Measurements from ENCODE around the gene TCF7. TPM values are rescaled to one million over a fixed set of nuclear protein-coding genes. Genes with fewer than 3 reads are reported as not detected.
A peak's percentile ranks its signal among the peaks of the same experiment; 100 is the strongest.

The TCF7 gene
- total RNA-seq (2021; fragmentation: NEBNext Ultra II Directional; extraction: Animal tissue kit (Norgen Biotek cat#: 25700)) = 1 to 10 TPM in 5 of 6 experiments, under 1 TPM in 1; 0.99 to 3.9 (median 3.2) TPM
- long read RNA-seq, partial matches to known transcripts = 0 of 1 reads
- long read RNA-seq, other reads (novel, unspliced or antisense) = 1 of 1 reads

DNA sequence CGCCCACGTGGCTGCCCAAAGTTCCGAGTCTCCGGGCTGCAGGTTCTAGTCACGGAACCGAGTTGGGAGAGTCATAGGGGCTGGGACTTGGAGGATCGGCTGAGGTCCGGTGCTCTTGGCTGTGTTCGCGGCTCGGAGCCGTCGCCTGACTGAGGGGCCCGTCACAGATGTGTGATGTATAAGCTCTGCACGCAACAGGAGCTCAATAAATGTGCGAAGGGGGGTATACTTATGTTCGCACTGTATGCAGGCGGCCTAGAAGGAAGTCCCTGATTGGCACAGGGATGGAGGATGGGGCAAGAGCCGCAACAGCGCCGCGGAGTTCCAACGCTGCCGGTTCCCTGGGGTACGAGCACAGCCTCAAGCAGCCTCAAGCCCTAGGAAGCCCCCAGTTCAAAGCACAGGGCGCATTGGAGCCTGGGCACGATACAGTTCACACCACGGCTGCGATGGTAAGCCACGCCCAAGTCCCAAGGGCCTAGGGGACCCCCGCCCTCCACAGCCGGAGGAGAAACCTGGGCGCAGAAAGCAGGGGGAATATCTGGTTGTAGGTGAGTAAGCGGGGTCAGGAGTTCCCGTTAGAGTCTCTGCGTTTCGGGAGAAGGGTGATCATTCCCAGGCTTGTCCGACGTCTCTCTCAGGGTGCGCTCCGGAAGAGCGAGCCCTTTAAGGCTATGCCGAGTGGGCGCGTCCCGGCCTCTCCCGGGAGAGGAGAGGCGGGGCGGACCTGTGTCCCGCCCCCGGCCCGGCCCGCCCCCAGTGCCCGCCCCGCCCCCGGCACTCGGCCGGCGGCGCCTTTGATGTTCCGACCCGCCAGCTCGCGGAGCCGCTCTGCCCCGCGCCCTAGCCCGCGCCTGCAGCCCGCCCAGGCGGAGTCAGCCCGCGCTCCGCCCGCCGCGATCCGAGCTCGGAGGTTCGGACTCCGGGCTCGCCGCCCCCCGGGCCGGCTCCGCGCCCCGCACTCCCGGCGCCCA, at the start of gene TCF7:
Gene TCF7, plus strand, starts transcription at position 780 of the 974 bp plus-strand sequence. CDS start 226 bp downstream, outside the sequence.
- Mint-ChIP-seq H3K27me3 (ENCODE audit: insufficient read depth) (peaks cover 19% of the 10 kb centered on the region), H3K9me3 (no peaks in the 10 kb centered on the region), H3K36me3 (ENCODE audit: low read depth) (no peaks in the 10 kb centered on the region), H3K4me3 (peak within 1 kb of the TSS; percentile 78), H3K27ac (no peak within 1 kb of the TSS), H3K4me1 (ENCODE audit: low read depth) (peaks cover 8% of the 10 kb centered on the region)
- DNase-seq = peak; percentile 40
- TF ChIP-seq, protein P1, sequence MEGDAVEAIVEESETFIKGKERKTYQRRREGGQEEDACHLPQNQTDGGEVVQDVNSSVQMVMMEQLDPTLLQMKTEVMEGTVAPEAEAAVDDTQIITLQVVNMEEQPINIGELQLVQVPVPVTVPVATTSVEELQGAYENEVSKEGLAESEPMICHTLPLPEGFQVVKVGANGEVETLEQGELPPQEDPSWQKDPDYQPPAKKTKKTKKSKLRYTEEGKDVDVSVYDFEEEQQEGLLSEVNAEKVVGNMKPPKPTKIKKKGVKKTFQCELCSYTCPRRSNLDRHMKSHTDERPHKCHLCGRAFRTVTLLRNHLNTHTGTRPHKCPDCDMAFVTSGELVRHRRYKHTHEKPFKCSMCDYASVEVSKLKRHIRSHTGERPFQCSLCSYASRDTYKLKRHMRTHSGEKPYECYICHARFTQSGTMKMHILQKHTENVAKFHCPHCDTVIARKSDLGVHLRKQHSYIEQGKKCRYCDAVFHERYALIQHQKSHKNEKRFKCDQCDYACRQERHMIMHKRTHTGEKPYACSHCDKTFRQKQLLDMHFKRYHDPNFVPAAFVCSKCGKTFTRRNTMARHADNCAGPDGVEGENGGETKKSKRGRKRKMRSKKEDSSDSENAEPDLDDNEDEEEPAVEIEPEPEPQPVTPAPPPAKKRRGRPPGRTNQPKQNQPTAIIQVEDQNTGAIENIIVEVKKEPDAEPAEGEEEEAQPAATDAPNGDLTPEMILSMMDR (IDR thresholded peaks at IDR 0.05) = no peak

DNA sequence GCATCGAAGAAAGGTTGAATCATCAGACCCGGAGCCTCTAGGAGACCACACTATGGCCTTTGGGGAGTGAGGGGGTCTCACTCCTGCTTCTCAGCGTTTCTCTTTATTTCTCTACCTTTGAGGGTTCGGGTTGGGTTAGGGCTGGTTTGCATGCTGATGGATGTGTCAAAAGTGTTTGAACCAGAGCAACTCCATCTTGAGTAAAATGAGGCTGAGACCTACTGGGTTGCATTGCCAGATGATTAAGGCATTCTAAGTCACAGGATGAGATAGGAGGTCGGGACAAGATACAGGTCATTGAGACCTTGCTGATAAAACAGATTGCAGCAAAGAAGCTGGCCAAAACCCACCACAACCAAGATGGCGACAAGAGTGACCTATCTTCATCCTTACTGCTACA, 44.9 kb upstream of the TCF7 start:
- Mint-ChIP-seq H3K9me3 (no peaks in the 10 kb centered on the region), H3K27me3 (ENCODE audit: insufficient read depth) (peaks cover 29% of the 10 kb centered on the region), H3K4me1 (ENCODE audit: low read depth) (no peaks in the 10 kb centered on the region), H3K36me3 (ENCODE audit: low read depth) (no peaks in the 10 kb centered on the region), H3K27ac (no peak overlapping the region), H3K4me3 (no peak overlapping the region)
- DNase-seq = no peak
- TF ChIP-seq, protein P1 (IDR thresholded peaks at IDR 0.05) = no peak

DNA sequence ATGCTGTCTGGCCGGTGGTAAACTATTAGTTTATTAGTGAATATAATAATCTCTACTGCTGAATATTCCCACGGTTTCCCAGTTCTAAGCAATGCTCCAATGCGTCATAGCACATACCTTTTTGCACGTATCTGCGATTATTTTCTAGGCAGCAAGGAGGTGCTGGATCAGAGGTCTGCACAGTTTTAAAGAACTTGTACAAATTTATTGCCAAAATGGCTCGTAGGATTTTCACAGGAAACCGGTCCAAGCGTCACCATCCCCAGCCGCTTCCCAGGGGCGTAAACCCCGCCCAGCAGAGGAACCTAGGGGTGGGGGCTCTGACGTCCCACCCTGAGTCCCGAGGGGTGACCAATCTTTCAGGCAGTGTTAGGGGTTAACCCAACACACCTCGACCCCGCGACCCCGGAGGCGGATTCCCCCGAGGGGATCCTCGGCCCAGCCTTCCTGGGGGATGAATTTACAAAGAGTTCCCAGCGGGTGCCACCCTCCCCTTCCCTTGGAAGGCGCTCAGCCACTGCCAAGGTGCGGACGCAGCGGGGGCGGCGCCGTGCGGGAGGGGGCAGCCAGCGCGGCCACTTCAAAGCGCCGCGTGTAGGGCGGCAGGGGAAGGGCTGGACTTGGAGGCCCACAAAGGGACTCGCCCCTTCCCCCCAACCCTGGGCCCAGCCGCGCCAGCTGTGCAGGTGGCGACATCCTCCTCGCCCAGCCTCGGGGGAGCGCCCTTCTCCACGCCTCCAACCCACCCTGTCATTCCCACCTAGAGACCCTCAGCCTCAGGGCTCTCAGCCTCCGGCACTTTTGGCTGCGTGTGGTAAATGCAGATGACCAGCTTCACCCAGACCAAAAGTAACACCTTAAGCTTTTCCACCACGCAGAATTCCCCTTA, 43.5 kb upstream of the TCF7 start:
- no peaks in the 10 kb centered on the region for H3K9me3 Mint-ChIP-seq

GRCh38 chr5:134071614-134072207, 42.8 kb upstream of the TCF7 start:
- H3K36me3 Mint-ChIP-seq (ENCODE audit: low read depth) = no peaks in the 10 kb centered on the region
- peaks cover 41% of the 10 kb centered on the region for H3K27me3 Mint-ChIP-seq (ENCODE audit: insufficient read depth)
- no peak overlapping the region for H3K27ac Mint-ChIP-seq
- TF ChIP-seq, protein P1 (IDR thresholded peaks at IDR 0.05) = no peak
- H3K4me1 Mint-ChIP-seq (ENCODE audit: low read depth) = no peaks in the 10 kb centered on the region
- DNase-seq = no peak
- no peak overlapping the region for H3K4me3 Mint-ChIP-seq
- no peaks in the 10 kb centered on the region for H3K9me3 Mint-ChIP-seq

More for the DNA sequence above, 43.5 kb upstream of the TCF7 start:
- DNase-seq = no peak
- TF ChIP-seq, protein P1 (IDR thresholded peaks at IDR 0.05) = peak; percentile 16; the same call in 1 of the 2 replicates
- H3K36me3 Mint-ChIP-seq (ENCODE audit: low read depth) = no peaks in the 10 kb centered on the region
- H3K4me3 Mint-ChIP-seq = no peak overlapping the region
- H3K27ac Mint-ChIP-seq = no peak overlapping the region
- peaks cover 36% of the 10 kb centered on the region for H3K27me3 Mint-ChIP-seq (ENCODE audit: insufficient read depth)
- no peaks in the 10 kb centered on the region for H3K4me1 Mint-ChIP-seq (ENCODE audit: low read depth)

All from HFFc6 (cell line).